GM21723 (cell line): ENCODE data around the gene GAS2.

ENCODE experiments used
- ATAC-seq: cut with Tn5 transposase; IDR thresholded peaks from one replicate; pipeline ENCODE4 v1.9.1; 2021; ENCODE audit warnings: mild to moderate bottlenecking, moderate library complexity; ENCODE audit not compliant: unreplicated experiment

Gene GAS2

GRCh38 chr11:22671751-22672150 is 5.3 kb downstream of the GAS2 start:
- no peak for ATAC-seq

- ATAC-seq, result no peak
Observed at GRCh38 chr11:22674470-22675439, 8.3 kb downstream of the GAS2 start.

GRCh38 chr11:22677153-22677903 is 10.9 kb downstream of the GAS2 start:
- no peak for ATAC-seq

GRCh38 chr11:22680628-22681027 is 14.2 kb downstream of the GAS2 start:
- no peak for ATAC-seq

- ATAC-seq, result no peak
Observed at GRCh38 chr11:22681281-22681812, 14.9 kb downstream of the GAS2 start.

GRCh38 chr11:22684082-22684481 is 17.7 kb downstream of the GAS2 start:
- ATAC-seq, result no peak

GRCh38 chr11:22685111-22685510 is 18.7 kb downstream of the GAS2 start:
- ATAC-seq, result no peak

- ATAC-seq, result no peak
Observed at GRCh38 chr11:22688914-22689313, 22.5 kb downstream of the GAS2 start.

- no peak for ATAC-seq
Observed at GRCh38 chr11:22690257-22690656, 23.8 kb downstream of the GAS2 start.

GRCh38 chr11:22690871-22691270 is 24.5 kb downstream of the GAS2 start:
- ATAC-seq, result no peak

- no peak for ATAC-seq
Observed at GRCh38 chr11:22699388-22699787, 33.0 kb downstream of the GAS2 start.

- no peak for ATAC-seq
Observed at GRCh38 chr11:22702031-22702430, 35.6 kb downstream of the GAS2 start.

- ATAC-seq, result no peak
Observed at GRCh38 chr11:22703040-22703439, 36.6 kb downstream of the GAS2 start.

- no peak for ATAC-seq
Observed at GRCh38 chr11:22703591-22703990, 37.2 kb downstream of the GAS2 start.

- ATAC-seq, result no peak
Observed at GRCh38 chr11:22707119-22707899, 40.9 kb downstream of the GAS2 start.

GRCh38 chr11:22711071-22711770 is 44.8 kb downstream of the GAS2 start:
- ATAC-seq, result no peak

GRCh38 chr11:22711880-22712279 is 45.5 kb downstream of the GAS2 start:
- ATAC-seq, result no peak

GRCh38 chr11:22713336-22713735 is 46.9 kb downstream of the GAS2 start:
- no peak for ATAC-seq

- ATAC-seq, result no peak
Observed at GRCh38 chr11:22715971-22716370, 49.6 kb downstream of the GAS2 start.

- no peak for ATAC-seq
Observed at GRCh38 chr11:22720457-22720856, 54.0 kb downstream of the GAS2 start.
